Activated naive CD4-positive, alpha-beta T cell treated with Interleukin-2 at 50 U/mL for 16 hours (primary cell): ENCODE results near the gene TCERG1.
A peak's percentile ranks its signal among the peaks of the same experiment; 100 is the strongest.

ENCODE experiments used
- DNase-seq: peaks from one replicate; pipeline ENCODE4 v3.0.0-alpha.2; 2020

The TCERG1 gene

DNA sequence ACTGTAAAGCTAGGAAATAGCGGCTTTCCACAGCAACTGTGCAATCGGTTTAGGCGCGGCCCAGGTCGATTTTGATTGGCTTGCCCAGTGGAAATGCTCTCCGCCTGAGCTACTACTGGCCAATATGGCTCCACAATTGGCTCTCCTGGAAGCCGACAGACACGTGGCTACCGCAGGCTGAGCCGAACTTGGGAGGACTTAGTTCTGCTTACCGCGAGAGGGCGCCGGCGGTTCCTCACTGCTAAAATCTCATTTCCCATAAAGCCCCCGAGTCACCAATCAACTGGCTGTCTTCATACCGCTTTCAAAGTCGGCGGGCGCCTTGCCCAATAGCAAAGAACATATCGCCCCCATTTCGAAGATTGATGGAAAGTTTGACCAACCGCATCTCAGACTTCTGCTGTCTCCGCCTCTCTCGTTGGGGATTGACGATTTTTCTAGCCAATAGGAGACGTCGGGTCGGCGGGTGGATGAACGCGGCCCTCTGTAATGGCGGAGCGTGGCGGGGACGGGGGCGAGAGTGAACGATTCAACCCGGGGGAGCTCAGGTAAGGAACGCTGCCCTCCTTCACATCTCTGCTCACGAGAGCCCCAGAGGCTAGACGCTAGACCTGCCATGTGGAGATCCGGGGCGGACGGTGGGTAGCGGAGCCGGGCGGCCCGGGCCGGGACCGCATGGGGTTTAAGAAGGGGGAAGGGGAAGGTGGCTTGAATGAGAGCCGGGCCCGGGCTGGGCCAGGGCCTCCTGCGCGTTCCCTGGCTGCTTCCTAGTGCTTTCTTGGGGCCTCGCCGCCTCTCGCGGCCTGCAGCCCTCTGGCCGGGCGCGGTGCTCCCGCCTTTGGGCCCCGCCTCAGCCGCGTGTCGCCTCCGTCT is at the start of gene TCERG1:
TCERG1 (plus strand) TSS at position 473 of the 873 bp plus-strand sequence; CDS start at position 490, 17 bp downstream.
- peak; percentile 98 for DNase-seq

DNA sequence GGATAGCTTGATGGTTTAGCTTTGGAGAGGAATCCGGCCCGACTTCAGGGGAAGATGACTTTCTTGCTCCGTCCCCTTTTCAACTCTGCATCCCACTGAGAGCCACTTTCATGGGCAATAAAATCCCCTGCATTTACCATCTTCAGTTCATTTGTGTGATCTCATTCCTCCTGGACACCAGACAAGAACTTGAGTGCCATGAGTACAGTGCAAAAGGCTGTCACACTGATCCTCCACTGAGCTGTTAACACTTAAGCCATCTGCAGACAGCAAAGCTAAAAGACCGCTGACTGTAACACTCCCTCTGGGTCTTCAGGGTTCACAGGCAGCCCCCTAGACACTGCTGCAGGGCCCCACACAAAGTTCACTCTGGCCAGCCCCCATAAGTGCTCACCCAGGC is 48.3 kb upstream of the TCERG1 start:
- no peak for DNase-seq

DNA sequence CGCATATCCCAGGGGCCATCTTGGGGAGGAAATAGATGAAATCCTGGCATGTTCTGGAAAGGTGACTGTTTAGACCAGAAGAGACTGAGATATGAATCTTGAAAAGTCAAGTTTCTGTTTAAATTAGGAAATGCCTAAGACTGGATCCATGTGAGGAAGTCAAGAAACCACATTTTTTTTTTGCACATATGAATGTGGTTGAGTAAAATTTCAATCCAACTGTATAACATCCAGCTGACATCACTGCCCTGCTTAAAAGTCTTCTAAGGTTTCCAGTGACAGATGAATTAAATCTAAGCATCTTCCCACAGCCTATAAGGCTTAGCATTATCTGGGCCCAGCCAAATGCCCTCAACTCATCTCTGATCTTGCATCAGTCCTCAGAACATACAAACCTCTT is 47.7 kb upstream of the TCERG1 start:
- no peak for DNase-seq

DNA sequence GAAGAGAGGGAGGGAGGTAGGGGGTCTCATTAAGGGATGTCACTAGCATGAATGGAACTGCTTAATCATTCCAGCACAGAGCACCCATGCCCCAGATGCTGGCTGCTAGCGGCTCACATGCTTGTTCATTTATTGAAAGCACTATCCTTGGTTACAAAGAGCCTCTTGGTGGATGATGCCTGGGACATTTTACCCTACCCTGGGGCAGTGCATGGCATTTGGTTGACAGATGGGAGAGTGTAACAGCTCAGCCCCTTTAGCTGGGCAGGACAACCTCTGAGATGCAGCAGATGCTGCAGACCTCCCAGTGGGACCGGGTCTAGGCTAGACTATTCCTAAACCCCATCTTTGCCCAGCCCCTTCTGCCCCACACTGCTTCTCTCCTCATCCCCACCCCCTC is 46.9 kb upstream of the TCERG1 start:
- no peak for DNase-seq

DNA sequence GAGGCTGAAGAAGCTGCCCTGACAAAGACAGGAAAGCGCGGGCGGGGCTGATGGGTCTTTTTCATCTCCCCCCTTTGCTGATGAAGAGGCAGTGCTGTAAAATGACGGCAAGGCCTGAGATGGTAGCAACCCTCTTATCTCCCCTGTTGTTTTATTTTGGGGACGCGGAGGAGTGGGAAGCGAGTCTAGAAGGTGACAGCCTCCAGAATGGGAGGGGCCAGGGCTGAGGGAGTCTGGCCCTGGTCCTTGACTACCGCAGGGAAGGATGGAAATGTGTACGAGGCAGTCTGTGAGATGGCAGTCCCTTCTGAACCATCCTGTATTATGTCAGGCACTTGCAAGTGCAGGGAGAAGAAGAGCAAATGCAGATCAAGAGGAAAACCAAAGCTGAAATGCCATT is 46.1 kb upstream of the TCERG1 start:
- DNase-seq = no peak

DNA sequence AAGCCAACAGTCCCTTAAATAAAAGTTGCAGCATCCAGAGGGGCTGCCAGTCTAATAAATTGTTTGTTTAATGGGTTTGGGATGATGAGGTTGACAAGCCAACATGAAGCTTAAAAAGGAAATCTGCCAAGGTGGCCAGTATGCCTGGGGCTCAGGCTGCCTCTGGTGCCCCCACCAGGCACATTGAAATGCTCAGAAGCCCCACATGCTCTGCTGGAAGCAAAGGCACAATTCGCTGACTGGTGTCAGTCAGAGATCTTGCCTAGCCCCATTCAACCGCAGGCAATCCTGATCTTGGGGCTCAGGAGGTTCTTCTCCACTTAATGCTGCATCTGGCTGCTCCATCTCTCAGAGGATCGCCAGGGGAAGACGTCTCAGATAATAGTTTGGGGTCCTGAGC is 44.2 kb upstream of the TCERG1 start:
- DNase-seq = no peak

DNA sequence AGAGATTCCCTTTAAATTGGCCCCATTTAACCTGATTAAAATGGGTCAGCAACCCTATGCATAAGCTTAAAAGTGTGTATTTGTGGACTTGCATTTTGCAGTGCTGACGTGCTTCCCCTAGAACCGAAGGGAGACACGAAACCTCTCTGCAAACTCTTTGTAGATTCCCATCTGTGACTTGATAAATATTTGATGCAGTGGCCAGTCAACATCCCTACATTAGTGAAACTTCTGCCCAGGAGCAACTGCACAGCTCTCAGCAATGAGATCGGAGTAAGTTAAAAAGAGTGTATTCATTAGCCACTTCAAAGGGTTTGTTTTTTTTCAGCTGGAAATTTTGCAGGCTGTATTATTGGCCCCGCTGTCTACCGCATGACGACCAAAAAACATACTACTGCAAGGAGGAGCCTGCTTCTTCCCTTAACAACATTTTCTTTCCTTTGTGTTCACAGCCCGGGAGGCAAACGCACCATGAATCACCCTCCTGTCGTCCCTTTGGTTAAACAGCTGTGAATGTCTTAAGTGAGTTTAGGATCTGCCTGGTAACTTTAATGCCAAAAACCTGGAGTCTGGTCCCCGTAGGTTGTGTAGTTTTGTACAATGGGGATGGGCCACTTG is 38.0 kb upstream of the TCERG1 start:
- no peak for DNase-seq

DNA sequence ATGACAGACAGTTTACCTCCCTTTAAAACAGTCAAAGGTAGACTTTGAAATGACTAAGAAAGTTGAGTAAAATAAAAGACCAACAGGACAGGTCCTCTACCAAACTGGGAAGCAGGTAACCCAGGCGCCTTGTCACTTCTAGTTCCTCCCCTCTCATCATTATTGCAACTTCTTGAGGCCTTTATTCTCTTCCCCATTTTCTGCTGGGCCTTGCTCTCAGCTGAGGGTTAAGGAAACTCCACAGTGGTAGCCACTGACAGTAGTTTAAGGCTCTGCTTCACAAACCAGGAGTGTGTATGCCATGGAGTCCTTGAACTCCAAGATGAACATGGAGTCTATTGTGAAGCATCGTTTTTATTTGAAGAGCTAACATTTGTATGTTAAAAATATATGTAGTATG is 36.9 kb upstream of the TCERG1 start:
- no peak for DNase-seq

DNA sequence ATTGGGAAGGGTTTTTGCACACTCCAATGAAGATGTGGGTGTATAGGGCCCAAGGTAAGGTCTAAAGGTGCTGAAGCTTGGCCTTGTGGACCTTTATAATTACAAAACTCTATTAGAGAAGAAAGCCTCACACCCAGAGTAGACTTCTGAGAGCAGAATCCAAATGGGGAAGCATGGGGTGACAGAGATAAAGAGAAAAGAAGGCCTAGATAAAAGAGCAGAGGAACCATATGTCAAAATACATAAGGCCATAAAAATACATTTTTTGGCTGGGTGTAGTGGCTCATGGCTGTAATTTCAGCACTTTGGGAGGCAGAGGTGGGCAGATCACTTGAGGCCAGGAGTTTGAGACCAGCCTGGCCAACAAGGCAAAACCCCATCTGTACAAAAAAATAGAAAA is 27.4 kb upstream of the TCERG1 start:
- DNase-seq = no peak

DNA sequence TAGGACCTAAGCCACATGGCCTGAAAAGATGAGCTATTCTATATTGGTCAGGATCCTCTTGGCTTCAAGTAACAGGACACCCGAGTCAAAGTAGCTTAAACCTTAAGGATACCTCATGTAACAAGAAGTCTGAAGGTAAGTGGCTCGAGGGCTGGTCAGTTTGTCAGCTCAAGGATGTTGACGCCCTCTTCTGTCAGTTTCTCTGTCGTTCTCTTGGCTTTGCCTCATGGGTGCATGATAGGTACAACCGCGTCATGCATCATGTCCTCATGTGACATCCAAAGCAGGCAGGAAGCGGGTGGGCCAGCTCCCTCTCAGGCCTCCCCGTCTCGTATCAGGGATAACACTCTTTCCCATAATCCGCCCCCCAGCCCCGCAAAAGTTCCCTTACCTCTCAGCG is 22.1 kb upstream of the TCERG1 start:
- no peak for DNase-seq

DNA sequence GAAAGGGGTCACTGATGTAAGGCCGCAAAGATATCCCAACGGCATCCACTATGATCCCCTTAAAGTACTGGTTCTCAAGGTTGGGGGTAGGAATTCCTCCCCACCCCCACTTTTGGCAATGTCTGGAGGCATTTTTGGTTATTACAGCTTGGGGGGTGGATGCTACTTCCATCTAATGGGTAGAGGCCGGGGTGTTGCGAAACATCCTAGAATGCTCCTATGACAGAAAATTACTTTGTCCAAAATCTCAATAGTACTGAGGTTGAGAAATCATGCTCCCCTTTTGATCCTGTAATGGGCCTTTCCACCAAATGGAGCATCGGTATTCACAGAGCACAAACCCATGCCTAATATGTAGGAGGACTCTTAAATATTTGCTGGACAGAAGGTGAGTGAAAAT is 20.8 kb upstream of the TCERG1 start:
- DNase-seq = no peak

DNA sequence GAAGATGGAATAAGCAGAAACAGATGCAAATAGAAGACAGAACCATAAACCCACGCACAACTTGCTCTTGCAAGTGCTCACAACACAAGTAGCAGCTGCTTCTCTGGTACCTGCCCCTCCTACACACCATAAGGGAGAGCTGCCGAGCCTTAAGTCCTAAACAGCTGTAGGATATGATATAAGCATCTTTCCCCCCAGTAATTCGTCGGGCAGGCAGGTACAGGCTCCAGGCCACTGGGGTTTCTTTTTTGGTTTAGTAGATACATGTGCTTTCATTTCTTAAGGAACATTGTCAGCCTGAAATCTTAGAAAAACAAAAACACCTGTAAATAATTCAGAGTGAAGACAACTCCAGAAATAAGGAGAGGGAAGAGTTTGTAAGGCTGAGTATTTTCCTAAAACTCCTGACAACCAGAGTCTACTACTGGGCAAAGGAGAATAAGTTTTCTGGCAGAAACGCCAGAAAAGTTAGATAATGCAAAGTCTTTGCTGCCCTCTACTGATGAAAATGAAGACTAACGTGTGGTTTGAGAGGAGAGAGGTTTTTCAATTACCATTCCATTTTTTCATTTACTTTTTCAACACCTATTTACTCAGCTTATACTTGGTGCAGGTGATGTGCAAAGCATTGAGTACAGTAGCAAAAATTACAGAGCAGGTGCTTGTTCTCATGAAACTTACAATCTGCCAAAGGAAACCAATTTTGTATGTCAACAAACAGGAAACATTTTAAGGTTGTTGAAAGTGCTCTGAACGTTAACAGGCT is 20.1 kb upstream of the TCERG1 start:
- no peak for DNase-seq

DNA sequence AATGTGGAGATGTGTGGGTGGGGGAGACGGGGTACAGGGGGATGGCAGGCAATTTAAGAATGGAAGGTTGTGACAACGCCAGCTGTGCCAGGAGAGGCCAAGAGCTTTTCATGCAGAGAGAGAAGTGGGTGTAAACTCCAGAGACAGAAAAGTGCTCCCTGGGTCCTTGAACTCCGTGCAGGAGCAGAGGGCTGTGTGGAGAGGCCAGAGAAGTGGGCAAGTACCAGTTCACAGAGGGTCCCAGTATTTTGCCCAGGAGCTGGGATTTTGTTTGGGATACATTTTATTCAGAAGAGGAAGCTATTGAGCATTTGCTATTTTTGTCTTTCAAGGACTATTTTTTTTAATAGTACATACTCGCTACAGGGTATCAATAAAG is 19.5 kb upstream of the TCERG1 start:
- DNase-seq = no peak

DNA sequence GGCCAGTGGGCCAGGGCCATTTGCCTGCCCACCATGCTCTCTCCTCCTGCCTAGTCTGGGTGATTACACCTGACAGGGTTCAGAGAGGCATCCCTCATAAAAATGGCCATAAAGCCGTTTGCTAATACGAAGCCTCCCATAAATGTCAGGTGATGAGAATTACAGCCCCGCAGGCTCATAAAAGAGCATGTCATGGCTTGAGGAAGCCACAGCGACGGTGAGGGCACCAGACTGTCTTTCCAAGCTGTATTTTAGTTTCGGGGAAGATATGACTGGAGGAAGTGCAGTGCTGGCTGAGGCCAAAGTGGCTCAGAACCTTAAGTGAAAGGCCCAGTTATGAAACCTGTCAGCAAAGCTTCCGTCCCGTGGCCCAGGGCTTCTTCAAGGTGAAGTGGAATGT is 18.5 kb upstream of the TCERG1 start:
- DNase-seq = no peak

DNA sequence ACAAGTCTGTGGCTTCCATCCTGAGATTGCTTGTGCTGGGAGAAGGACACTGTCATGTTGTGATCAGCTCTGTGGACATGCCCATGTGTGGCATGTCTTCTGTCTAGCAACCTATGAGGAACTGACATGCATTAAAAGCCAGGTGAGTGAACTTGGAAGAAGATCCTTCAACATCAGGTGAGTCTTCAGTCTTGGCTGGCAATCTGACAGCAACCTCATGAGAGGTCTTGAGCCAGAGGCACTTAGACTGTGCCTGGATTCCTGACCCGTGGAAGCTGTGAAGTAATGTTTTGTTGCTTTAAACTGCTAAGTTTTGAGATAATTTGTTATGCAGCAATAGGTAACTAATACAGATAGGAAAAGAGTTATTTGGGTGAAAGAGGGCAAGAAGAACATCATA is 6.8 kb upstream of the TCERG1 start:
- DNase-seq = no peak

DNA sequence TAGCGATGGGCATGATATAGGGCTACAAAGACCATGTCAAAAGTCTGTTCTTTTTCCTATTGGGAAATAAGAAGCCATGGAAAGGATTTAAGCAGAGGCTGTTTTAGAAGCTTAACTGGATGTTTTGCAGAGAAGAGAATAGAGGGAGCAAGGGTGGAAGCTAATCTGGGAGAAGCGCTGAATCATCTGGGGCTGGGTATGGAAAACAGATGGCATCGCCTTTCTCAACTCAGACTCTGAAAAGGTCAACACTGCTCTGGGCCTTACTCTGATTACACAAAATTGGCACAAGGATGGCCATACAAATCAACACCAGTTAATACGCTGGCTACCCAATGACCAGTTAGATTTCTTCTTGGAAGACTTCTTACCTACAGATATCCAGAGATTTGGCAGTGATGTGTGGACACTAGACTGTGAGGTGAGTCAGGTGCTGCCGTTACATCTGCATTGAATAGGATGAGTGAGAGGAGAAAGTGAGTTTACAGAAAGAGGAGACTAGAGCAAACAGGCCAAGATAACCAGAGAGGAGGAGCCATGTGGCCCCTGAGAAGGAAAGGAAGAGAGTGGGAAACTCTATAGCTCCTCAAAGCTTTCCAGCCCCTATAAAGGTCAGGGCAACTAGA is 6.2 kb upstream of the TCERG1 start:
- DNase-seq = no peak

DNA sequence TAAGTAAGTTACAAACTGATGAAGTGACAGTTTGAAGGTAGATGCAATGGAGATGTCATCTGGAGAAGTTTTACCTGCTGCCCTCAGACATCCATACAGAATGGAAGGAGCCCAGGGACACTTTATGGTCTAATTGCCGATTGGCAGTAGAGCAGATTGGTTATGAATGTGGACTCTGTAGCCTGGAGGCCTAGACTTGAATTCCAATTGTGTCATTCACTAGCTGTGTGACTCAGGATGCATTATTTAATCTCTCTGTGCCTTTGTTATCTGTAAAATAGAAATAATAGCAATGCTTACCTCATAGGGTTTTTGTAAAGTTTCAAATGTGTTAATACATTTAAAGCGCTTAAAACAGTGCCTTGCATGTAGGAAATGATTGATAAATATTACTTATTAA is 5.2 kb upstream of the TCERG1 start:
- DNase-seq = no peak

DNA sequence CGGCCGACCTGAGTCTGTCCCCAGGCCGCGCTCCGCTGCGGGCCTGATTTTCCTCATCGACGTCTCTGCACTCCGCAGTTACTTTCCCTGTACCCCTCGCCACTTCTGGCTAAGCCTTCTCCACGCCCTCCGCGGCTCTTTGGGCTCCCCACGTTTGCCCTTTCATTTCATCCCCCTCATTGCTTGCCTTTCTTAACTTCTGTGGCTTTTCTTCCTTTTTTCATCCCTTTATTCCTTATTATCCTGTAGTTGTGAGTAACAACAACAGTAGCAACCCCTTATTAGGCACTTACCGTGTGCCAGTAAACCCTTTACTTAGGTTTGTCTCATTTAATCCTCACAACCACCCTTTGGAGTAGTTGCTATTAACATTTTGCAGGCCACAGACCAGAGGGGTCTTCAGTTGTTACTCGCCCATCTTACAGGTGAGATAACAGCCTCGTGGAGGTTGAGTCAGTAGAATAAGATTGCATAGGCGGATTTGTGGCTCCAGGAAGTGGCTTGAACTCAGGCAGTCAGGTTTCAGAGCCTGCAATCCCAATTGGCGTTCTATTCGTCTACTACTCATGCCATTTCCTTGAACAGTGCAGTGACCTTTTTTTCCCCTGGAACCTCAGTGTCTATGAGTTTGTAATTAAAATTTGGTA is 724 bp downstream of the TCERG1 start:
- DNase-seq = peak; percentile 29

DNA sequence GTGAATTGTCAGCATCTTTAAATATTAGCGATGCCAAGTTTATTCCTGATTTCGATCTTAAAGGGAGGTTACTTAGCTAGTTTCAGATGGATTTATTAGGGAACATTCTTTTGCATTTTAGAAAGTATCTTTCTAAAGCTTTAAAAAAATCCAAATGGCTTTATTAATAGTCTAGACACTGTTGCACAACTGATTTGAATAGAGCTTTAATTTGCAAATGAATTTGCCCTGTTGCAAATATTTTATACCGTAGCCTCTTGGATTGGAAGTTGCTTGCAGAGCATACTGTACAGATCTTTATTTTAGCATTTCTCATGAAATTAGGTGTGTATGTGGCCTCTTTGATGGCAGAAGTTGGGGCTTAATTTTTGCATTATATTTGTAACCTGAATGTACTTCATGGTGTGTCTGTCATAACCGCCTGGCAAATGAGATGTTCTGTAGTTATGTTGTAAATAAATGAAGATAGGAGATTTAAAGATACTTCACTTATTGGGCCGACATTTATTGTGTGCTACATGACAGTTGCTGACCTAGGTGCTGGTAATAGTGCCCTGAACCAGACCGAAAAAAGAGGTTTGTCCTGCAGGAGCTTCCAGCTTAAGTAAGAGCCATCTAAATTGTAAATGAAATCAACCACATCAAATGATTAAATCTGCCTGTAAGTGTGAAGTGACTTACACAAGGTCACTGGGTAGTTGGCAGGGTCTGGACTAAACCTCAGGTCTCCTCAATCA is 1.8 kb downstream of the TCERG1 start:
- DNase-seq = no peak

DNA sequence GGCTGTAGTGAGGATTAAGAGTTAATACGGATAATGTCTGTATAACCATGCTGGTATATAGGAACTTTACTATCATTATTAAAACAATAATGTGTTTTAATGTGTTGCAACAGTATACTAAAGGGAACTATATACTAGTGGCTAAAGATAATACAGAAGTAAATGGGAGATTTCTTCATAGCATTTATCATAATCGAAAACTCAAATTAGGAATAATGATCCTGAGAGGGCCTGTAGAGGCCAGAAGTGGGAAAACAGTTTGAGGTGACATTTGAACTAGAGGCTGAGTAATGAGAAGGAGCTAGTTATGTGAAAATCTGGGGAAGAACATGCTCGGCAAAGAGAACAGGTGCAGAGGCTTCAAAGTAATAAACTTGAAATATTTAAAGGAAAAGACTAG is 2.9 kb downstream of the TCERG1 start:
- no peak for DNase-seq

DNA sequence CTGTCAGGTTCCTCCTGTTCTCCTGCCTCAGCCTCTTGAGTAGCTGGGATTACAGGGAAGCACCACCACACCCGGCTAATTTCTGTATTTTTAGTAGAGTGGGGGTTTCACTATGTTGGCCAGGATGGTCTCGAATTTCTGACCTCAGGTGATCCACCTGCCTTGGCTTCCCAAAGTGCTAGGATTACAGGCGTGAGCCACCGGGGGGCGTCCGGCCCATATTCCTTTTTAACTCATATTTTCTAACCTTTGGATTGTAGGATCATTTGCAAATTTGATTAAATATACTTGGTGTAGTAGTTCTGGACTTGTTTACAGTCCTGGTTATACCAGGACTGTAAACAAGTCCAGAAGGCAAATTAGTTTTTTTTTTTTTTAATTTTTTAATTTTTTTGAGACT is 4.3 kb downstream of the TCERG1 start:
- DNase-seq = no peak

DNA sequence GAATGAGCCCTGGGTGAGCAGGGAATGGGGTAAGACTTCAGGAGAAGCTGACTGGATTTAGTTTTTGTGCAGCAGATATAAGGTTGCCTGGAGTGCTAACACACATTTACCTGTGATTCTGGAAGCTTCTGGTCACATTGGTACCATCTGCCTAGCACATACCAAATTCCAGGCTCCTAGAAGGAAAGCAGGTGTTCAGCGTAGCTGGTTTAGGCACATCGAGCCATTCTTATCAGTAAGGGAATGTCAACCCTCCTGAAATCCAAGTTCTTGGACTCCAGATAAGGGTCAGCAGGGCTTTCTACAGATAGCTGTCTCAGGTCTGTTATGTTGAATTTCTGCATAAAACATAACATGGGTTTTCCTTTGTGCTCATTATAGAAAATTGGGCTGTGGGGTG is 10.3 kb downstream of the TCERG1 start:
- no peak for DNase-seq
